ENCODE measurements around the gene PLAC8. TPM values are rescaled to one million over a fixed set of nuclear protein-coding genes. Genes with fewer than 3 reads are reported as not detected.

The PLAC8 gene
- under 0.01 TPM in 1 of 2 replicates, not detected in the other for total RNA-seq

GRCh38 chr4:83114576-83114975, at the start of gene PLAC8:
TSS of gene PLAC8 (minus strand) at chr4:83114729. CDS start at chr4:83107921, 6,808 bp downstream.

Other genes with a start within 250 kb of the PLAC8 start
- gene SEC31A, start 223.6 kb downstream of the PLAC8 start, total RNA-seq = 224 and 243 TPM in 2 replicates
- 5.6 and 7.8 TPM in 2 replicates for gene THAP9, start 214.0 kb downstream of the PLAC8 start, total RNA-seq
- gene LIN54, start 103.9 kb downstream of the PLAC8 start, total RNA-seq = 8.8 and 14.0 TPM in 2 replicates
- gene COPS4, start 79.5 kb downstream of the PLAC8 start, total RNA-seq = 97.7 and 106 TPM in 2 replicates
- 17.5 and 24.0 TPM in 2 replicates for gene COQ2, start 170.1 kb upstream of the PLAC8 start, total RNA-seq
- 2.3 and 7.6 TPM in 2 replicates for gene HPSE, start 220.1 kb upstream of the PLAC8 start, total RNA-seq